MM.1S (cell line): Measurements from ENCODE around the gene STK32B.

Source experiments
- DNase-seq: peaks from one replicate; pipeline ENCODE4 v3.0.0-alpha.2; 2015
- H2AFZ ChIP-seq: fragments of 300-600 bp; sonication (generic); 2 replicates; pipeline ENCODE4 v1.6.0; 2016; ENCODE audit warnings: antibody characterized with exemption, low read length
- H3F3A ChIP-seq: fragments of 300-600 bp; sonication (generic); 2 replicates; pipeline ENCODE4 v1.6.1; 2016; ENCODE audit warnings: mild to moderate bottlenecking, antibody characterized with exemption, low read length, moderate library complexity, mixed read lengths; ENCODE audit not compliant: insufficient read depth
- H3K27ac ChIP-seq: fragments of 300-600 bp; sonication (generic); 2 replicates; pipeline ENCODE4 v1.5.1; 2016; ENCODE audit warnings: mild to moderate bottlenecking, low read length
- H3K27me3 ChIP-seq: fragments of 300-600 bp; sonication (generic); replicated peaks from 2 replicates; pipeline ENCODE4 v1.6.0; 2016; ENCODE audit warnings: low read length; ENCODE audit not compliant: insufficient read depth
- H3K36me3 ChIP-seq: fragments of 300-600 bp; sonication (generic); replicated peaks from 2 replicates; pipeline ENCODE4 v1.6.1; 2016; ENCODE audit warnings: mild to moderate bottlenecking, low read length, mixed read lengths; ENCODE audit not compliant: insufficient read depth
- H3K4me1 ChIP-seq: fragments of 300-600 bp; sonication (generic); 2 replicates; pipeline ENCODE4 v1.6.1; 2016; ENCODE audit warnings: low read length, mixed read lengths
- H3K4me2 ChIP-seq: fragments of 300-600 bp; sonication (generic); 2 replicates; pipeline ENCODE4 v1.6.0; 2016; ENCODE audit warnings: low read depth, low read length
- H3K4me3 ChIP-seq: fragments of 300-600 bp; sonication (generic); 2 replicates; pipeline ENCODE4 v1.5.1; 2016; ENCODE audit warnings: low read length, mixed read lengths
- H3K79me2 ChIP-seq: fragments of 300-600 bp; sonication (generic); 2 replicates; pipeline ENCODE4 v1.6.1; 2016; ENCODE audit warnings: mixed run types, low read length, mixed read lengths
- H3K9ac ChIP-seq: fragments of 300-600 bp; sonication (generic); 2 replicates; pipeline ENCODE4 v1.6.1; 2016; ENCODE audit warnings: low read length, mixed read lengths
- H3K9me2 ChIP-seq: fragments of 300-600 bp; sonication (generic); replicated peaks from 2 replicates; pipeline ENCODE4 v1.6.1; 2016; ENCODE audit warnings: mild to moderate bottlenecking, low read length, mixed read lengths; ENCODE audit not compliant: insufficient read depth
- H3K9me3 ChIP-seq: fragments of 300-600 bp; sonication (generic); replicated peaks from 2 replicates; pipeline ENCODE4 v1.6.1; 2016; ENCODE audit warnings: mild to moderate bottlenecking, low read length, mixed read lengths; ENCODE audit not compliant: insufficient read depth
- H4K20me1 ChIP-seq: fragments of 300-600 bp; sonication (generic); 2 replicates; pipeline ENCODE4 v1.6.1; 2016; ENCODE audit warnings: mild to moderate bottlenecking, low read length, moderate library complexity, mixed read lengths; ENCODE audit not compliant: insufficient read depth
- EZH2 ChIP-seq: fragments of 300-600 bp; sonication (generic); optimal IDR thresholded peaks from 2 replicates; pipeline ENCODE3; 2017; ENCODE audit warnings: low read depth, mild to moderate bottlenecking, antibody characterized with exemption, low read length, mixed read lengths
- EZH2phosphoT487 ChIP-seq: fragments of 300-600 bp; sonication (generic); IDR thresholded peaks from 2 replicates; pipeline ENCODE4 v1.6.1; 2018; ENCODE audit warnings: antibody characterized with exemption, low read length
- TF ChIP-seq, protein P1 (sequence below): fragments of 300-600 bp; sonication (generic); IDR thresholded peaks from 2 replicates; pipeline ENCODE4 v1.5.1; 2016; ENCODE audit warnings: antibody characterized with exemption, low read length, mixed read lengths

Gene STK32B

GRCh38 chr4:5158825-5159224 is 107.5 kb downstream of the STK32B start:
- no peaks in the 10 kb centered on the region for H3K9me3 ChIP-seq
- H2AFZ ChIP-seq, result no peak overlapping the region
- H4K20me1 ChIP-seq, result no peaks in the 10 kb centered on the region
- no peaks in the 10 kb centered on the region for H3K4me1 ChIP-seq
- H3K79me2 ChIP-seq, result no peaks in the 10 kb centered on the region
- H3K9me2 ChIP-seq, result no peaks in the 10 kb centered on the region
- no peak overlapping the region for H3K27ac ChIP-seq
- H3K4me2 ChIP-seq, result no peak overlapping the region
- H3K9ac ChIP-seq, result no peak overlapping the region
- TF ChIP-seq, protein P1, sequence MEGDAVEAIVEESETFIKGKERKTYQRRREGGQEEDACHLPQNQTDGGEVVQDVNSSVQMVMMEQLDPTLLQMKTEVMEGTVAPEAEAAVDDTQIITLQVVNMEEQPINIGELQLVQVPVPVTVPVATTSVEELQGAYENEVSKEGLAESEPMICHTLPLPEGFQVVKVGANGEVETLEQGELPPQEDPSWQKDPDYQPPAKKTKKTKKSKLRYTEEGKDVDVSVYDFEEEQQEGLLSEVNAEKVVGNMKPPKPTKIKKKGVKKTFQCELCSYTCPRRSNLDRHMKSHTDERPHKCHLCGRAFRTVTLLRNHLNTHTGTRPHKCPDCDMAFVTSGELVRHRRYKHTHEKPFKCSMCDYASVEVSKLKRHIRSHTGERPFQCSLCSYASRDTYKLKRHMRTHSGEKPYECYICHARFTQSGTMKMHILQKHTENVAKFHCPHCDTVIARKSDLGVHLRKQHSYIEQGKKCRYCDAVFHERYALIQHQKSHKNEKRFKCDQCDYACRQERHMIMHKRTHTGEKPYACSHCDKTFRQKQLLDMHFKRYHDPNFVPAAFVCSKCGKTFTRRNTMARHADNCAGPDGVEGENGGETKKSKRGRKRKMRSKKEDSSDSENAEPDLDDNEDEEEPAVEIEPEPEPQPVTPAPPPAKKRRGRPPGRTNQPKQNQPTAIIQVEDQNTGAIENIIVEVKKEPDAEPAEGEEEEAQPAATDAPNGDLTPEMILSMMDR, result no peak
- TF ChIP-seq EZH2 (no peak), EZH2phosphoT487 (no peak)
- H3K4me3 ChIP-seq, result no peak overlapping the region
- no peaks in the 10 kb centered on the region for H3F3A ChIP-seq
- H3K27me3 ChIP-seq, result no peaks in the 10 kb centered on the region
- DNase-seq, result no peak
- H3K36me3 ChIP-seq, result no peaks in the 10 kb centered on the region

- Histone ChIP-seq H2AFZ (no peak overlapping the region), H3K27ac (no peak overlapping the region), H3K9me3 (no peaks in the 10 kb centered on the region), H4K20me1 (no peaks in the 10 kb centered on the region), H3K9me2 (no peaks in the 10 kb centered on the region), H3K27me3 (no peaks in the 10 kb centered on the region), H3K4me1 (no peaks in the 10 kb centered on the region), H3K79me2 (no peaks in the 10 kb centered on the region), H3K4me2 (no peak overlapping the region), H3K4me3 (no peak overlapping the region), H3K36me3 (no peaks in the 10 kb centered on the region), H3F3A (no peaks in the 10 kb centered on the region), H3K9ac (no peak overlapping the region)
- no peak for DNase-seq
- no peak for TF ChIP-seq EZH2phosphoT487
- no peak for TF ChIP-seq EZH2
- TF ChIP-seq, protein P1, result no peak
These were observed 109.4 kb downstream of the STK32B start for GRCh38 chr4:5160668-5161067.

DNA sequence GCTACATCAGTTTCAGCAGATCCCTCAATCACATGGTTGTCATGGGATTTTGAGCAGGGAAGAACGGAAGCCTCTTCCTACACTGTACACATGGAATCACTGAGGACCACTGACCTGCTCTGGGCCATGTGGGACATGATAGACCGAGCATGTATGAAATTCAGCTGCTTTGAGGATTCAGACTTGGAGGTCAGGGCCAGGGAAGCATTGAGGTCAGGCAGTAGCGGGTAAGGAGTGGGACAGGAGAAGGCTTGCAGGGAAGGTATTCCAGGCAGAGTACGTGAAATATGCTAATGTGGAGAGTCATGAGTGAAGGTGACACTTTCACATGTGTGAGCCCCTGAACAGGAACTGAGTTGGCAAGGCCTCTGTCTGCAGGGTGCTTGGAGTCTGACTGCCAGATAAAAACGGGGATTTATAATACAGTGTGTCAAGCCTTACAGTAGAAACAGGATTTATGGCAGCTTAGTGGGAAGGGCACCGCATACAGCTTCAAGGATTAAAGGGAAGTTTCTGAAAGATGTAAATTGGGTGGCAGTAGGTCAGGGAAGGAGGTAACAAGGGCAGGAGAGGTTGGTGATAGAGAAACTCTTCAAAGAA is 111.7 kb downstream of the STK32B start:
- no peak for DNase-seq
- Histone ChIP-seq H2AFZ (no peak overlapping the region), H3K4me2 (no peak overlapping the region)

More for the DNA sequence above, 111.7 kb downstream of the STK32B start:
- Histone ChIP-seq H3K27ac (no peak overlapping the region), H3K4me3 (no peak overlapping the region), H3K36me3 (no peaks in the 10 kb centered on the region), H3K27me3 (no peaks in the 10 kb centered on the region), H3K9ac (no peak overlapping the region), H3K79me2 (no peaks in the 10 kb centered on the region), H3K9me2 (no peaks in the 10 kb centered on the region), H3F3A (no peaks in the 10 kb centered on the region), H3K4me1 (no peaks in the 10 kb centered on the region), H3K9me3 (no peaks in the 10 kb centered on the region), H4K20me1 (no peaks in the 10 kb centered on the region)
- TF ChIP-seq, protein P1, result no peak
- TF ChIP-seq EZH2 (no peak), EZH2phosphoT487 (no peak)
